ENCODE data around the gene HK2.

Gene HK2

DNA sequence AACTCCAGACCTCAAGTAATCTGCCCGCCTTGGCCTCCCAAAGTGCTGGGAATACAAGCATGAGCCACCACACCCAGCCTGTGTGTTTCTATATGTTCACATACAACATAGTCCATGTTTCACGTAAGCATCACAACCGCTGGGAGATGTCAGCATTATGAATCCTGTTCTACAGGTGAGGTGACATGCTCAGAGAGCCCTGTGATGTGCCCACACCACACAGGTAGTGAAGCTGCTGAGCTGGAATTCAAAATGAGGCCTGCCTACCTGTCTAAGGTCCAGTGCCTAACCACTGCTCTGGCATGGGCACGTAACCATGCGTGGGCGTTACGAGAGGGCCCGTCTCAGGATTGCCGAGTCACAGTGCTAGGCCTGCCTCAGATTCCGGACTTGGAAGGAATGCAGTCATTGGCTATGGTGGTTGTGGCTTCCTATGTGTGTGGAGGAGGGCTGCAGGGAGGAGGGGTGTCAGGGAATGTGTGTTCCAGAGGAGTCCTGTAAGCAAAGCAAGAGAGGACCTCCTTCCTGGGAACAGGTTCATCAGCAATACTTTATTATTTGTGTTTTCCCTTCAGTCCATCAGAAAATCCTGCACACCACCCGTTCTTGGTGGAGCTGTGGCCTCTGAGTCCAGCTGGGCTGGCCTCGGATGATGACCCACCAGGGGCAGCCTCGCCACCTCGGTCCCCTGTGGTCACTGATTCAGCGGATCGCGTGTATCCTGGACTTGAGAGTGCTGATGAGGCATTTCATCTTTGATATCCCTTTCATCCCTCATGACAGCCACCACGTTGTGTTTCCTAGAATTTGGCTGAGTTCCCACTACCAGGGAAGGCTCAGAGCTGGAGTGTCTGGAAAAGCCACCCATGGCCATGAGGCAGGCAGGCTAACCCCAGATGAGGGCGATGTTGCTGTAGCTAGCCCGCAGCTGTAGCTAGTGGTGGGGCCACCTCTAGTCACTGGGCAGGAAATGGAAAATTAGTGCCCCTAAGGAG is 31.1 kb downstream of the HK2 start:
- H3K4me3 ChIP-seq (ENCODE audit: low read depth, low read length), result no peak overlapping the region
- no peak for DNase-seq (ENCODE audit: low read depth)
- TF ChIP-seq, protein P1, sequence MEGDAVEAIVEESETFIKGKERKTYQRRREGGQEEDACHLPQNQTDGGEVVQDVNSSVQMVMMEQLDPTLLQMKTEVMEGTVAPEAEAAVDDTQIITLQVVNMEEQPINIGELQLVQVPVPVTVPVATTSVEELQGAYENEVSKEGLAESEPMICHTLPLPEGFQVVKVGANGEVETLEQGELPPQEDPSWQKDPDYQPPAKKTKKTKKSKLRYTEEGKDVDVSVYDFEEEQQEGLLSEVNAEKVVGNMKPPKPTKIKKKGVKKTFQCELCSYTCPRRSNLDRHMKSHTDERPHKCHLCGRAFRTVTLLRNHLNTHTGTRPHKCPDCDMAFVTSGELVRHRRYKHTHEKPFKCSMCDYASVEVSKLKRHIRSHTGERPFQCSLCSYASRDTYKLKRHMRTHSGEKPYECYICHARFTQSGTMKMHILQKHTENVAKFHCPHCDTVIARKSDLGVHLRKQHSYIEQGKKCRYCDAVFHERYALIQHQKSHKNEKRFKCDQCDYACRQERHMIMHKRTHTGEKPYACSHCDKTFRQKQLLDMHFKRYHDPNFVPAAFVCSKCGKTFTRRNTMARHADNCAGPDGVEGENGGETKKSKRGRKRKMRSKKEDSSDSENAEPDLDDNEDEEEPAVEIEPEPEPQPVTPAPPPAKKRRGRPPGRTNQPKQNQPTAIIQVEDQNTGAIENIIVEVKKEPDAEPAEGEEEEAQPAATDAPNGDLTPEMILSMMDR (IDR thresholded peaks at IDR 0.05; ENCODE audit: insufficient read depth, low read depth, low read length, missing control alignments), result no peak

DNA sequence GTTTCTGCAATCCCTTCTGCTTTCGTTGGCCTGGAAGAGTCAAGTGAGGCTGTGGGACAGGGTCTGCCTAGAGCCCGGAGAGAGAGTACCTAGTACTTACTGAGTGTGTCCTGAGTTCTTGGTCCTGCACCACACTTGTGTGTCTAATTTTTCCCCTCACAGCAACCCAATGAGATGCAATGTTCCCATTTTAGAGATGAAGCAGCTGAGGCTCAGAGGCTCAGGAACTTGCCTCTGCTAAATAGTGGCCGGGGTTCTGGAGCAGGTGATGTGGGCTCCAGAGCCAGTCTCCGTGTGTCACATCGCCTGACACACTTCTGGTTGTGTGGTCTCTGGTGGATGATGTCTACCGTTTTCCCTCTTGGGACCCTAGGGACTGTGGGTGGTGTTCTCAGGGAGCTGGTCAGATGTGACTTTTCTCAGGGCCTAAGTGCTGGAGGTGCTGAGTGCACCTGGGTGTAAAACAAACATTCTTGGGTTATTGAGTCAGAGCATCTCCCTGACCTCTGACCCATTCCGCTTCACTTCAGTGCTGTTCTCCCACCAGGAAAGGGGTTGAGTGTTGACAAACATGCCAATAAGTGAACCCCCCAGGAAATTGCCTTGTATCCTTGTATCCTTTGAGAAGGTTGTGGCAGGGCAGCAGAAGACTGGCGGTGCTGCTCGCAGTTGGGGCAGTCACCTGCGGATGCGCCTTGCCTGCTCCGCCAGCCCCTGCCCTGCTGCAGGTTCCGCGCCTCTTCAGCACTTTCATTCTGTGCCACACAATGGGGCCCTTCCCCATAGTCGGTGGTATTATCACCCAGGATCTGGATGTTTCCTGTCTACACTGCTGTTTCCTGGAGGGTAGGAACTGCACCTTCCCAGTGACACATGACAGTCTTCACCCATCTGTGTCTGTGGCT is 32.1 kb downstream of the HK2 start:
- DNase-seq (ENCODE audit: low read depth), result no peak
- TF ChIP-seq, protein P1 (IDR thresholded peaks at IDR 0.05; ENCODE audit: insufficient read depth, low read depth, low read length, missing control alignments), result no peak
- H3K4me3 ChIP-seq (ENCODE audit: low read depth, low read length), result no peak overlapping the region

DNA sequence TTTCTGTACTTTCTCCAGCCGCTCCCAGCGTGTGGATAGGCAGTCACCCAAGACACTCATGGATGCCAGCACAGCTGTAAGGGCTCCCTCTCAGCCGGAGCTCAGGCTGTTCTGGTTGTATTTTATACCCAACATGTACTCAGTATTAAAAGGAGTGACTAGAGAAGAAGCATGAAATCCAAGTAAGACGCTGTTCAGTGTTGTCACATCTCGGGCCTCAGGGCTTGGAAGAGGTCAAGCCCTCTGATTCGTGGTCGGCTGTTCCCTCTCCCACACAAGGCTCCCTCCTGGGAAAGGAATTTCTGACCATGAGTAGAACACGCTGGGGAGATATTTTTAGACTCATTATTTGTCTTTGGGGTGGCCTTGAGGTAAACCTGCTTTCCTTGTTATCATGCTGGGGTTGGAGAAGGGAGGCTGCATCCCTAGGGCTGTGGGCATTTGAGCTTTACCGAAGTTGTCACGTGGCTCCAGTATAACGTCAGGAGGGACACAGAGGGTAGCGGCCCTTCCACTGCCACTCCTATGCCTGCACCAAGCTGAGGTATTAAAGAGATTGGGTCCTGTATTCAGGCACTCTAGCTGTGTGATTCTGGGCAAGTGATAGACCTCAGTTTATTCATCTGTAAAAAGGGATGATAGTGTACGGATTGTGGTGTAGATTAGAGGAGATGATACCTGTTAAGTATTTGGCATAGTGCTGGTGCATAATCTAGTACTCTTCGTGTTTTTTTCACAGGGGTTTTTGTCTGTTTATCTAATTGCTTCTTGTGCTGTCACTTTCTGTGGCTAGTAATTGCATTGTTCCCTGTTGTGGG is 34.1 kb downstream of the HK2 start:
- H3K4me3 ChIP-seq (ENCODE audit: low read depth, low read length), result no peak overlapping the region
- TF ChIP-seq, protein P1 (IDR thresholded peaks at IDR 0.05; ENCODE audit: insufficient read depth, low read depth, low read length, missing control alignments), result no peak
- DNase-seq (ENCODE audit: low read depth), result no peak

DNA sequence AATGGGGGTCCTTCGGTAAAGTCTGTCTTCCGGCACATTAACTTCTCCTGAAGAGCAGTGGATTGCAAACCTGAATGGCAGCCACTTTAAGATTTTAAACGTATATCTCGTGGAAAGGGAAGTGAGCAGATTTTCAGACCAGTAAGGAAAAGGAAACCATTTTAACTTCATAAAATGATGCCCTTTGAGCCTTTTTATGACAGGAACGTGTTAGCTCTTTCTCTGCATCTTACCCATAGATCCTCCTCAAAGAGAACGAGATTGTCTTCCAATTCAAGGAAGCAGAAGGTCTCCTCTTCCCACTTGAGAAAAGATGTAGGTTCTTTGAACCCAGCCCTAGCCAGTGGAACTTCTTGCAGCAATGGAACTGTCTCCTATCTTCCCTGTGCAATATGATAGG is 35.6 kb downstream of the HK2 start:
- no peak for DNase-seq (ENCODE audit: low read depth)
- H3K4me3 ChIP-seq (ENCODE audit: low read depth, low read length), result no peak overlapping the region
- TF ChIP-seq, protein P1 (IDR thresholded peaks at IDR 0.05; ENCODE audit: insufficient read depth, low read depth, low read length, missing control alignments), result no peak

DNA sequence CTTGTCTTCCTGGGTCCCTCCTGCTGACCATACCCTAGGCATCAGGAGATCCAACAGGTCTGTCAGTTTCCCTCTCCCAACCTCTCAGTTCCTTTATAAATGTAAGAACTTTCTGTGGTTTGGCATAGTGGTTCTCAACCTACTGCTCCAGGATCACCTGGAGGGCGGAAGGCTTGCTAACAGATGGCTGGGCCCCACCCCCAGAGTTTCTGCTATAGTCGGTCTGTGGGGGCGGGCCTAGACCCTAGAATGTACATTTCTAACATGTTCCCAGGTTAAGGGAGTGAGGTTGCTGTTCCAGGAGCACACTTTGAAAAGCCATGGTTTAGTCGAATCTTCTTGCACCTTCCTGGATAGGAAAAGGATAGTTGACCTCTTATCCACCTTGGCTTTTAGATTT is 37.0 kb downstream of the HK2 start:
- DNase-seq (ENCODE audit: low read depth), result no peak
- no peak overlapping the region for H3K4me3 ChIP-seq (ENCODE audit: low read depth, low read length)
- TF ChIP-seq, protein P1 (IDR thresholded peaks at IDR 0.05; ENCODE audit: insufficient read depth, low read depth, low read length, missing control alignments), result no peak

DNA sequence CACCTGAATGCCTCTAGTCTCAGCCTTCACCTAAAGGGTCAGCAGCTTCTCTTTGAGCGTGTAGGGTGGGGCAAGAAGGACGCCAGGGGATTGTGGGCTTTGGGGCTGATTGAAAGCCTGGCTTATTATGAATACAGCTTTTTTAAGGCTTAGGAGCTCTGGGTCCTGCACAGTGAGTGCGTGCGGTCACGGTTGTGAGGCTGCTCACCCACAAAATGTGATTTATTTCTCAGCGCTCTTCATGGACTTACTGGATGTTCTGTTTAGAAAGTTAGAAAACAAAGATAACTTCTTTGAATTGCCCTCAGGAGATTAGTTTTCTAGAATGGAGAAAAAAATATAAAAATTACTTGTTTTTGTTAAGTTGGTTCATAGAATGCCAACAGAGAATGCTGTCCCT is 37.5 kb downstream of the HK2 start:
- DNase-seq (ENCODE audit: low read depth), result no peak
- H3K4me3 ChIP-seq (ENCODE audit: low read depth, low read length), result no peak overlapping the region
- TF ChIP-seq, protein P1 (IDR thresholded peaks at IDR 0.05; ENCODE audit: insufficient read depth, low read depth, low read length, missing control alignments), result no peak
